ENCODE data around the gene RFX7. TPM values are rescaled to one million over a fixed set of nuclear protein-coding genes. Genes with fewer than 3 reads are reported as not detected.

The RFX7 gene
- total and polyA plus RNA-seq, 2 of the 8 experiments (the other 6 are each of a cell fraction or from before 2014, with no cell fraction given): 10.4 to 40.9 TPM

GRCh38 chr15:56174649-56175048 lies 69.0 kb downstream of the RFX7 start (continued):
- TF ChIP-seq KDM1A (IDR thresholded peaks at IDR 0.05; ENCODE audit: borderline replicate concordance, low read length) (no peak), JUN (IDR thresholded peaks at IDR 0.05; ENCODE audit: low read depth, low read length) (no peak), CTCF (IDR thresholded peaks at IDR 0.05; ENCODE audit: control extremely low read depth in 1 of 3, insufficient read depth in 1 of 3, low read depth in 1 of 3, low read length in 3 of 3) (no peak)

Data from H1 (cell line).